Upper lobe of right lung (tissue), 1 donor: ENCODE measurements around the gene SAYSD1. TPM values are rescaled to one million over a fixed set of nuclear protein-coding genes. Genes with fewer than 3 reads are reported as not detected.

Source experiments
- ATAC-seq: fragments of 200-7000 bp; cut with Tn5 transposase; one replicate; pipeline ENCODE4 v1.9.1; 2020; ENCODE audit warnings: mild to moderate bottlenecking, moderate library complexity
- DNase-seq: peaks from one replicate; pipeline ENCODE4 v3.0.0-alpha.2; 2020
- H3K27ac ChIP-seq: fragments of 200-600 bp; one replicate; pipeline ENCODE4 v1.8.0; 2022
- H3K27me3 ChIP-seq: fragments of 200-600 bp; one replicate; pipeline ENCODE4 v1.8.0; 2022; ENCODE audit warnings: mild to moderate bottlenecking
- H3K36me3 ChIP-seq: fragments of 200-600 bp; one replicate; pipeline ENCODE4 v1.8.0; 2022
- H3K4me1 ChIP-seq: fragments of 200-600 bp; one replicate; pipeline ENCODE4 v1.8.0; 2022
- H3K4me3 ChIP-seq: fragments of 200-600 bp; one replicate; pipeline ENCODE4 v1.8.0; 2022; ENCODE audit warnings: mild to moderate bottlenecking
- H3K9me3 ChIP-seq: fragments of 200-600 bp; one replicate; pipeline ENCODE4 v1.8.0; 2022
- CTCF ChIP-seq: fragments of 200-600 bp; IDR thresholded peaks from one replicate; pipeline ENCODE4 v1.8.0; 2022; ENCODE audit warnings: antibody characterized with exemption
- intact Hi-C: fragments of 100-400 bp; cut with DNase I; formaldehyde crosslinking; loops from one replicate; pipeline ENCODE4 v1.11.0; 2022
- total RNA-seq: library from RNA; stranded (reverse); fragmentation: NEBNext Ultra II Directional; extraction: Animal tissue kit (Norgen Biotek cat#: 25700); gene quantifications from one replicate; pipeline ENCODE4 v1.2.1, GENCODE V29; 2021
- donor health status: DM: no; HTN: yes; CAD: no; lungs with severe emphysema.

Gene SAYSD1
- total RNA-seq, 1 donor from 2014 or later, result 15.2 TPM

DNA sequence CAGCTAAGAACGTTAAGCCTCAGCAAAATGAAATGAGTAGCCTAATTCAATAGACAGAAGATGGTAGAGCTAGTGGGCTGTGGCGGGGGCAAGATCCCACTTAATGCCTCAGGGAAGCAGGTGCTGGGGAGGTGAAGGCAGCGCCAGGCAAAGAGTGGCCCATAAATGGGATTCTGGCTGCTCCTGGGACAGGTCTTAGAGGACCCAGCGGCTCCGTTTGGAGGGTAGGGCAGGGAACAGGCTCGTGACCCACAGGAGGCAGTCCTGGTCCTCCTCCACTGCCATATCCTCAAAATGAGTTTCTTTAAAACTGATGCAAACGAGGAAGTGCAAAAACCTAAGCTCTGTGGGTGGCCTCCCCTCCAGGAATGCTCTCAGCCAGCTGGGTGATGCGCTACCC, 32.7 kb downstream of the SAYSD1 start:
- intact Hi-C loops, result no loop called here
- Histone ChIP-seq H3K4me1 (no peaks in the 10 kb centered on the region), H3K27me3 (no peaks in the 10 kb centered on the region), H3K4me3 (no peak overlapping the region), H3K36me3 (no peaks in the 10 kb centered on the region), H3K27ac (no peak overlapping the region), H3K9me3 (no peaks in the 10 kb centered on the region)
- DNase-seq, result no peak
- ATAC-seq, result no peak
- TF ChIP-seq CTCF, result no peak

DNA sequence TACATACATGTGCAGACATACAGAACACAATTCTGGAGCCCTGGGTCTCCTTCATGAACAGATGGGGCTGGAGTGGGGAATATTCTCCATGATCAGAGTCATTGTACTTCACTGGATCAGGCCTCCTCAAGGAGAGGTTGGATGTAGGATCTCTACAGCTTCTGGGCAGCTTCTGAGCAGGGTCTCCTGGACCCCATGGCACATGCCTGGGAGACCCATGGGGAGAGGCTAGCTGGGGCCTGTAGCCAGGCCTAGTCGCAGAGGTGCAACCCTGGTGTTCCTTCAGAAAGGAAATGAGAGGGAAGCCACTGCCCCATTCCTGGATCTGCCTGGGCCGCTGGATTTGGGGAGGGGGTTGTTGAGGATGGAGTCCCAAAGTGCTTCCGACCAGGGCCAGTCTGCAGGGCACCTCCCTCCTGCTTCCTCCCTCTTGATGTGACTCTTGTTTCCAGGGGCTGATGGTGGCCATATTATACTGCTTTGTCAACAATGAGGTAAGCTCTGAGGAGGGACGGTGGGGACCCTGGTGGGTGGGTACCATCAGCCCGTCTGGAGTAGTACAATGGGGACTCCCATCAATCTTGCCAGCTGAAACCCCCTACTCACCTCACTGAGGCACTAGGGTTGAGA, 34.6 kb downstream of the SAYSD1 start:
- Histone ChIP-seq H3K27ac (no peak overlapping the region), H3K4me1 (no peaks in the 10 kb centered on the region), H3K27me3 (no peaks in the 10 kb centered on the region), H3K4me3 (no peak overlapping the region), H3K9me3 (no peaks in the 10 kb centered on the region), H3K36me3 (no peaks in the 10 kb centered on the region)
- intact Hi-C loops, result no loop called here
- DNase-seq (no peak), ATAC-seq (no peak)
- no peak for TF ChIP-seq CTCF

DNA sequence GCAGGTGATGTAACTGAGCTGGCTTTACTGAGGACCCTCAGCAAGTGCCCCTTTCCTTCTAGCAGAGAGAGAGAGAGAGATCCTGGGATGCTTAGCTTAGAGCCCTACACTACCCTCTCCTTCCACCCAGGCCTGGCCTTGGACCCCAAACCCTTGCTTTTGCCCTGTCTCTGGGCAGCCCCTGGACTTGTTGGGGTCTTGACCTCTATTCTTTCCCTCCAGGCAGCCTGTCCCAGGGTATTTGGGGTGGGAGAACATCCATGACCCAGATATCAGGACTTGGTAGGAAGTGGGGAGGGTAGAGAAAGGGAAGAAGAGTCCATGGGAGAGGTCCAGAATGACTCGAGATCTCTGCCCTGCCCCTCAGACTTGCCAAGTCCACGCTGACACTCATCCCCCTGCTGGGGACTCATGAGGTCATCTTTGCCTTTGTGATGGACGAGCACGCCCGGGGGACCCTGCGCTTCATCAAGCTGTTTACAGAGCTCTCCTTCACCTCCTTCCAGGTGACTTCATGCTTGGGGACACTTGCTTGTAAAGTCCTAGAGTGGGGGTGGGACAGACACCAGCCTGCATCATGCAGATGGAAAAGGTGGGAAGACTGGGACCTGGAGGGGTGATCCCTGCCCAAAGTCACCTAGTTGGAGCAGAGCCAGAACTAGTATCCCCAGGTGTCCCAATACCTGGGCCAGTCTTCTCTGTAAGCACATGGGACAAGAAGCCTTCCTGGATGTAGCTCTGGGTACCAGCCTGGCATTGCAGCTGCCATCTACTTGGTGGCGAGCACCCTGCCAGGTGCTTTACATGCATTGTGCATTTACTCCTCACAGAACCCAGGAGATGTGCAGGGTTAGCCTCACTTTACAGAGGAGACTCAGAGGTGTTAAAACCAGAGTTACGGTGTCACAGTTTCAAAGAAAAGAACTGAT, 35.5 kb downstream of the SAYSD1 start:
- Histone ChIP-seq H3K4me3 (no peak overlapping the region), H3K27me3 (no peaks in the 10 kb centered on the region), H3K27ac (no peak overlapping the region), H3K9me3 (no peaks in the 10 kb centered on the region), H3K36me3 (no peaks in the 10 kb centered on the region), H3K4me1 (no peaks in the 10 kb centered on the region)
- intact Hi-C loops, result no loop called here
- no peak for DNase-seq
- no peak for ATAC-seq
- TF ChIP-seq CTCF, result no peak

- intact Hi-C loops, result no loop called here
- Histone ChIP-seq H3K4me1 (no peaks in the 10 kb centered on the region), H3K27me3 (no peaks in the 10 kb centered on the region), H3K9me3 (no peaks in the 10 kb centered on the region), H3K4me3 (no peak overlapping the region), H3K27ac (no peak overlapping the region), H3K36me3 (no peaks in the 10 kb centered on the region)
- ATAC-seq (no peak), DNase-seq (no peak)
- no peak for TF ChIP-seq CTCF
Observed at GRCh38 chr6:39078695-39079094, 36.3 kb downstream of the SAYSD1 start.

DNA sequence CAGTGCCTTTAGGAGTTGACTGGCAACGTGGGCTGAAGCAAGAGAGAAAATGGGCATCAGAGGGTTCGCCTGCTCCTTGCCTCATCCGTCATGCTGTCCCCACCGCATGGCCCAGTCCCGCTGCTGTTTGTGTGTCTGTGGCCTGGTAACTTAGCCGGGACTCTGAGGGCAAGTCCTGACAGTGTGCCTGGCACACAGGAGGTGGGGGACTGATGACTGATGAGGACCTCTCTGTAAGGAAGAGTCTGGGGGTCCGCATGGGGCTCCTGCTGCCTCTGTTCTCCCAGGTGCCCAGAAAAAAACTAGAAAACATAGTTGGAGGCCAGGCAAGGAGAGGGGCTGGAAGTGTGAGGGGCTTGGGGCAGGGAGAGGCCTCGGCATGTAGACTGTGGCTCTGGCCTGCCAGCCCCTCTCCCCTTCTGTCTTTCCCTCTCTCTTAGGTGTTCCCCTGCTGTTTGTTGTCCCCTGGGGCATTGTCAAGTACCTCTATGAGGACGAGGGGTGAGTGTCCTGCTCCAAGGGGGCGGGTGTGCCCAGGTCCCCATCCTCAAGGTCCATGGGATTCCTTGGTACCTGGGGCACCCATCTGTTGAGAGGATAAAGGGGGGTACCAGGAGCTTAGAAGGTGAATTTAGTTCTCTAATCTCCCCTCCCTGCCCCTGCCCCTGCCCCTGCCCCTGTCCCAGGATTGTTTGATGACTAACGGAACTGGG, 36.9 kb downstream of the SAYSD1 start:
- no peaks in the 10 kb centered on the region for H3K36me3 ChIP-seq
- no peaks in the 10 kb centered on the region for H3K4me1 ChIP-seq
- no peak overlapping the region for H3K4me3 ChIP-seq
- no peak for DNase-seq
- H3K27ac ChIP-seq, result no peak overlapping the region
- no peaks in the 10 kb centered on the region for H3K27me3 ChIP-seq
- intact Hi-C loops, result no loop called here
- no peaks in the 10 kb centered on the region for H3K9me3 ChIP-seq
- no peak for ATAC-seq
- TF ChIP-seq CTCF, result no peak
